Esophagus squamous epithelium (tissue), 4 donors: Measurements from ENCODE around the gene BDKRB2.

Experiments used
- POLR2A ChIP-seq, 4 donors: fragments of 450-650 bp; IDR thresholded peaks; one replicate each; pipeline ENCODE4 v1.6.1; 2017; ENCODE audit warnings: antibody characterized with exemption in 4 of 4, mild to moderate bottlenecking in 4 of 4, moderate library complexity in 3 of 4
- TF ChIP-seq, protein P1 (sequence below), 6 experiments: fragments of 450-650 bp in 4 of 6; fragments of 200-600 bp in 2 of 6; sonication (generic) in 2 of 6; IDR thresholded peaks; one replicate each; pipeline ENCODE4 v1.5.1; 2016 to 2019; ENCODE audit warnings: antibody characterized with exemption in 6 of 6, mild to moderate bottlenecking in 4 of 6, moderate library complexity in 4 of 6

DNA sequence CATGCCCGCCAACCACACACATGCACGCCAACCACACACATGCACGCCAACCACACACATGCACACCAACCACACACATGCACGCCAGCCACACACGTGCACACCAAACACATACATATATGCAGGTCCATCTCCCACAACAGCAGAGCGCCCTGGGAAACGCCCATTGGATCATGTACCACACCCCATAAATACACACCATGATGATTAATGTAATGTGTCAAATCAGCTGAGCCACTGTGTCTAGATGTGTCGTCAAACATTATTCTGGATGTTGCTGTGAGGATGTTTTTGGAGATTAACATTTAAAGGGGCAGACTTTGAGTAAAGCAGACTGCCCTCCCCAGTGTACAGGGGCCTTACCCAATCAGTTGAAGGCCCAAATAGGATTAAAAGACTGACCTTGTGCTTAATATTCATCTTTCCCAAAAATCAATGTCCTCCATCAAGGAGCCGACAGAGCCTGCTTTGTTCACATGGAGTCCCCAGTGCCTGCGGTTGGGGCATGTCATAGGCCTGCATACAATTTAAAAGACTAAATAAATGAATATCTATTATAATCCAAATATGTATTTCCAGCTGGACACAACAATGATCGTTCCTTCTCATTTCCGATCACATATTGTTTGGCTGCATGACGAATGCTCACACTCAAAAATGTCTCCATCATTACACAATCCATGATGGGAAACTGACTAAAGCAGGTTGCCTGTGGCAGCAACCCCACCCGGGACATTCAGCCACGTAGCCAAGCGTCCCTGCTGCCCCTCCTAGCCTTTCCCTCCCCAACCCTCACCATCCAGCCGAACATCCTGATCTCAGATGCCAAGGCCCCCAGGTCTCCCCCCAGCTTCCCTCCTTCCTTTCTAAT lies 23.2 kb upstream of the BDKRB2 start:
- TF ChIP-seq, protein P1, sequence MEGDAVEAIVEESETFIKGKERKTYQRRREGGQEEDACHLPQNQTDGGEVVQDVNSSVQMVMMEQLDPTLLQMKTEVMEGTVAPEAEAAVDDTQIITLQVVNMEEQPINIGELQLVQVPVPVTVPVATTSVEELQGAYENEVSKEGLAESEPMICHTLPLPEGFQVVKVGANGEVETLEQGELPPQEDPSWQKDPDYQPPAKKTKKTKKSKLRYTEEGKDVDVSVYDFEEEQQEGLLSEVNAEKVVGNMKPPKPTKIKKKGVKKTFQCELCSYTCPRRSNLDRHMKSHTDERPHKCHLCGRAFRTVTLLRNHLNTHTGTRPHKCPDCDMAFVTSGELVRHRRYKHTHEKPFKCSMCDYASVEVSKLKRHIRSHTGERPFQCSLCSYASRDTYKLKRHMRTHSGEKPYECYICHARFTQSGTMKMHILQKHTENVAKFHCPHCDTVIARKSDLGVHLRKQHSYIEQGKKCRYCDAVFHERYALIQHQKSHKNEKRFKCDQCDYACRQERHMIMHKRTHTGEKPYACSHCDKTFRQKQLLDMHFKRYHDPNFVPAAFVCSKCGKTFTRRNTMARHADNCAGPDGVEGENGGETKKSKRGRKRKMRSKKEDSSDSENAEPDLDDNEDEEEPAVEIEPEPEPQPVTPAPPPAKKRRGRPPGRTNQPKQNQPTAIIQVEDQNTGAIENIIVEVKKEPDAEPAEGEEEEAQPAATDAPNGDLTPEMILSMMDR (IDR thresholded peaks at IDR 0.05) = no peak
- TF ChIP-seq POLR2A (IDR thresholded peaks at IDR 0.05) = no peak
